H1 (cell line): ENCODE measurements around the gene SURF1. TPM values are rescaled to one million over a fixed set of nuclear protein-coding genes. Genes with fewer than 3 reads are reported as not detected.

Experiments
- CBX5 ChIP-seq: fragments of 300-800, 300-1000 bp; sonication (generic); IDR thresholded peaks from 2 replicates; pipeline ENCODE4 v1.7.1; 2016; ENCODE audit warnings: antibody characterized with exemption, low read length, low read depth
- CHD1 ChIP-seq: IDR thresholded peaks from 2 replicates; pipeline ENCODE4 v1.6.1; 2012; ENCODE audit warnings: low read depth, low read length, improper control_type of control experiment
- CHD2 ChIP-seq: IDR thresholded peaks from 2 replicates; pipeline ENCODE4 v1.6.1; 2012; ENCODE audit warnings: low read length, improper control_type of control experiment
- CTBP2 ChIP-seq: IDR thresholded peaks from 2 replicates; pipeline ENCODE4 v1.7.0; 2011; ENCODE audit warnings: borderline replicate concordance, mild to moderate bottlenecking, moderate library complexity, mixed read lengths, low read length; ENCODE audit not compliant: insufficient read depth, insufficient read length
- EGR1 ChIP-seq: IDR thresholded peaks from 2 replicates; pipeline ENCODE4 v1.6.1; 2011; ENCODE audit warnings: low read depth, low read length, borderline replicate concordance
- FOSL1 ChIP-seq: IDR thresholded peaks from 2 replicates; pipeline ENCODE4 v1.6.1; 2011; ENCODE audit warnings: mild to moderate bottlenecking, low read depth, low read length, moderate library complexity; ENCODE audit not compliant: insufficient read depth
- GTF2F1 ChIP-seq: IDR thresholded peaks from 2 replicates; pipeline ENCODE4 v1.6.1; 2012; ENCODE audit warnings: low read depth, low read length, improper control_type of control experiment, borderline replicate concordance
- KDM4A ChIP-seq: IDR thresholded peaks from one replicate; pipeline ENCODE4 v1.7.1; 2012; ENCODE audit warnings: low read depth, mild to moderate bottlenecking, moderate library complexity, low read length, inconsistent platforms; ENCODE audit not compliant: severe bottlenecking
- MAFK ChIP-seq: IDR thresholded peaks from 2 replicates; pipeline ENCODE4 v1.6.1; 2012; ENCODE audit warnings: low read depth, mild to moderate bottlenecking, improper control_type of control experiment, low read length
- RAD21 ChIP-seq, 2 experiments: IDR thresholded peaks in 1 of 2; conservative IDR thresholded peaks in 1 of 2; 2 replicates each; pipeline ENCODE4 v1.6.1; 2011; ENCODE audit warnings: low read depth in 2 of 2, low read length in 2 of 2, improper control_type of control experiment in 1 of 2, inconsistent platforms in 1 of 2, mild to moderate bottlenecking in 1 of 2, moderate library complexity in 1 of 2
- RFX5 ChIP-seq: IDR thresholded peaks from 2 replicates; pipeline ENCODE4 v1.6.1; 2011; ENCODE audit warnings: low read depth, low read length, improper control_type of control experiment, borderline replicate concordance
- SIN3A ChIP-seq, 2 experiments: IDR thresholded peaks in 1 of 2; conservative IDR thresholded peaks in 1 of 2; 2 replicates each; pipeline ENCODE4 v1.6.1; 2011 to 2012; ENCODE audit warnings: low read length in 2 of 2, improper control_type of control experiment in 1 of 2, low read depth in 1 of 2, mild to moderate bottlenecking in 1 of 2
- SIRT6 ChIP-seq: IDR thresholded peaks from one replicate; pipeline ENCODE4 v1.7.1; 2012; ENCODE audit warnings: low read length, inconsistent platforms
- SP4 ChIP-seq: IDR thresholded peaks from 2 replicates; pipeline ENCODE4 v1.6.1; 2012; ENCODE audit warnings: low read length, inconsistent platforms
- SRF ChIP-seq: IDR thresholded peaks from 2 replicates; pipeline ENCODE4 v1.6.1; 2011; ENCODE audit warnings: mild to moderate bottlenecking, low read depth, low read length, moderate library complexity
- TAF1 ChIP-seq: IDR thresholded peaks from 2 replicates; pipeline ENCODE4 v1.6.1; 2011; ENCODE audit warnings: mild to moderate bottlenecking, low read depth, low read length
- TAF7 ChIP-seq: optimal IDR thresholded peaks from 2 replicates; pipeline ENCODE3; 2011; ENCODE audit warnings: low read depth, mild to moderate bottlenecking, inconsistent platforms, low read length, moderate library complexity, borderline replicate concordance
- TEAD4 ChIP-seq: IDR thresholded peaks from 2 replicates; pipeline ENCODE4 v1.6.1; 2012; ENCODE audit warnings: low read depth, low read length, inconsistent platforms, mixed read lengths
- YY1 ChIP-seq: IDR thresholded peaks from 2 replicates; pipeline ENCODE4 v1.6.1; 2011; ENCODE audit warnings: low read depth, mild to moderate bottlenecking, low read length
- polyA plus RNA-seq, 7 experiments: library from polyadenylated mRNA; depleted of rRNA in 3 of 7; stranded (reverse) in 5 of 7; unstranded in 2 of 7; fragments of >200 nt in 5 of 7; fragments of 200-250 nt in 2 of 7; gene quantifications; 1 replicate in 5 of 7; 2 replicates in 1 of 7; 4 replicates in 1 of 7; pipeline versions ENCODE4 v1.2.1 to v1.2.3, GENCODE V29; 2011 to 2013; ENCODE audit warnings: missing spikeins in 2 of 7, mixed read lengths in 2 of 7
- total RNA-seq: library from RNA; stranded (reverse); fragmentation: NEBNext Ultra II Directional; extraction: Animal tissue kit (Norgen Biotek cat#: 25700); gene quantifications from 2 replicates; pipeline ENCODE4 v1.2.1, GENCODE V29; 2021

Gene SURF1
- total and polyA plus RNA-seq, 2 of the 8 experiments (the other 6 are each of a cell fraction or from before 2014, with no cell fraction given), result 43.1 to 44.7 TPM

- TF ChIP-seq GTF2F1 (no peak), RFX5 (no peak), CTBP2 (no peak), SRF (no peak), KDM4A (no peak), SIRT6 (no peak), CBX5 (no peak), TAF7 (no peak), MAFK (no peak), EGR1 (no peak), TEAD4 (no peak), FOSL1 (0 out of 2 replicates have a peak, but pooled peaks have one; percentile 50), CHD1 (no peak), RAD21 (IDR thresholded peaks at IDR 0.05 in 1 of 2, conservative IDR thresholded peaks at IDR 0.05 in 1 of 2; ENCODE audit: low read depth in 2 of 2, low read length in 2 of 2) (peak; percentile 67 to 75), CHD2 (0 out of 2 replicates have a peak, but pooled peaks have one; percentile 38), SIN3A (conservative IDR thresholded peaks at IDR 0.05 in 1 of 2, IDR thresholded peaks at IDR 0.05 in 1 of 2; ENCODE audit: low read depth in 1 of 2, low read length in 2 of 2) (peak in 1 of 2 experiments; percentile 43; a peak in 1 of 4 replicates), YY1 (no peak), SP4 (no peak), TAF1 (no peak)
These were observed 47.6 kb upstream of the SURF1 start (continued) for GRCh38 chr9:133403766-133404453.
